ENCODE measurements around the gene VDR. TPM values are rescaled to one million over a fixed set of nuclear protein-coding genes. Genes with fewer than 3 reads are reported as not detected.
"Not testable (repeated sequence)": the region's sequence is repeated elsewhere in the genome, so short reads cannot be mapped to it uniquely, and the experiment has no call there.

Gene VDR
- total RNA-seq, 1 donor from 2014 or later, result not detected

DNA sequence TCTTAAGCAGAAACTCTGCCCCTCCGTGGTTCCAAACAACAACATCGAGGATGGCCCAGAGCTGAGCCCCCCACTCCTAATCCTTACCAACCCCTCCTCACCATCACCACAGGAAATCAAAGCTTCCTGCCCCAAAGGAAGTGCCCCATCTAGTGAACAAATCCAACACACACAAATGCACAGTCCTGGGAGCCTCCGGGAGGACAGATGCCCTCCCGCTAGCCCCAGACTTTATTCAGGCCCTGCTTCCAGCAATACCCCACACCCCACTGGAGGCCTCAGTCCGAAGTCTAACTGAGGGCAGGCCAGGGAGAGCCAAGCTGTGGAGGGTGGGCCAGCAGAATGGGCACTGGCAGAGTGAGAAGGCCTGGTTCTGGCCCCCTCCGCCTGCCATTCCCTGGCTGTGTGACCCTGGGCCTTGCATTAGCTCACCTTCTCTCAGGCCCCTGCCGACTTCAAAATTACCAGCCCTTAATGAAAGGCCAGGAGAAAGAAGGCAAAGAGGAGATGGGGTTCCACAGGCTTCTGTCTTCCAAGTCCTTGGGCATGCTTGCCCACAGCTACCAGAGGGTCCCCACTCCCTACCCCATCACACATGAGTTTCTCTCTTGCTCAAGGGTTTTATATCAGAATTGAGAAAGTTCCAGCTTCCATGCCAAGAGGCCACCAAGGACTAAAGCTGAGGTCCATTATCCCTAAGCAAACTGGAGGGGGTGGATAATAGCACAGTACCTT, 87.4 kb downstream of the VDR start:
- no peaks in the 10 kb centered on the region for H3K36me3 Mint-ChIP-seq (ENCODE audit: unreplicated experiment)
- no peak for DNase-seq
- H3K27ac Mint-ChIP-seq (ENCODE audit: unreplicated experiment), result peak overlapping the region; percentile 34

GRCh38 chr12:47816403-47817271, 88.2 kb downstream of the VDR start:
- Mint-ChIP-seq H3K36me3 (ENCODE audit: unreplicated experiment) (no peaks in the 10 kb centered on the region), H3K27ac (ENCODE audit: unreplicated experiment) (peak overlapping the region; percentile 19), H3K4me3 (ENCODE audit: unreplicated experiment) (peak overlapping the region; percentile 53), H3K27me3 (ENCODE audit: unreplicated experiment) (peaks cover 19% of the 10 kb centered on the region), H3K4me1 (ENCODE audit: low read depth, unreplicated experiment) (peaks cover 33% of the 10 kb centered on the region), H3K9me3 (ENCODE audit: unreplicated experiment) (peaks cover 18% of the 10 kb centered on the region)
- DNase-seq, result no peak
- no peak for TF ChIP-seq CTCF (IDR thresholded peaks at IDR 0.05; ENCODE audit: partially characterized antibody, unreplicated experiment)

More for the DNA sequence above, 87.4 kb downstream of the VDR start:
- peaks cover 23% of the 10 kb centered on the region for H3K27me3 Mint-ChIP-seq (ENCODE audit: unreplicated experiment)
- peak overlapping the region; percentile 50 for H3K4me3 Mint-ChIP-seq (ENCODE audit: unreplicated experiment)
- TF ChIP-seq CTCF (IDR thresholded peaks at IDR 0.05; ENCODE audit: partially characterized antibody, unreplicated experiment), result no peak
- H3K9me3 Mint-ChIP-seq (ENCODE audit: unreplicated experiment), result peaks cover 17% of the 10 kb centered on the region
- H3K4me1 Mint-ChIP-seq (ENCODE audit: low read depth, unreplicated experiment), result peaks cover 34% of the 10 kb centered on the region

DNA sequence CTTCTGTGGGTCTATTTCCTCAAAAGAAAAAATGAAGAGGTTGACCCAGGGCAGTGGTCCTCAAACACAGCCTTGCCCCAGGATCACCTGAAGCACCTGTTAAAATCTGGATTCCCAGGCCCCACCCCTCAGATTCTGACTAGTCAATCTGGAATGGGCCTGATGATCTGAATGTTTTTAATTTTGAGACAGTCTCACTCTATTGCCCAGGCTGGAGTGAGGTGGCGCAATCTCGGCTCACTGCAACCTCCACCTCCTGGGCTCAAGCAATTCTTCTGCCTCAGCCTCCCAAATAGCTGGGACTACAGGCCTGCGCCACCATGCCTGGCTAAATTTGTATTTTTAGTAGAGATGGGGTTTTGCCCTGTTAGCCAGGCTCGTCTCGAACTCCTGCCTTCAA, 89.3 kb downstream of the VDR start:
- H3K27ac Mint-ChIP-seq (ENCODE audit: unreplicated experiment); H3K36me3 Mint-ChIP-seq (ENCODE audit: unreplicated experiment); DNase-seq; H3K4me3 Mint-ChIP-seq (ENCODE audit: unreplicated experiment): not testable (repeated sequence)
- H3K9me3 Mint-ChIP-seq (ENCODE audit: unreplicated experiment), result peaks cover 16% of the 10 kb centered on the region
- peaks cover 40% of the 10 kb centered on the region for H3K4me1 Mint-ChIP-seq (ENCODE audit: low read depth, unreplicated experiment)
- H3K27me3 Mint-ChIP-seq (ENCODE audit: unreplicated experiment), result peaks cover 15% of the 10 kb centered on the region

DNA sequence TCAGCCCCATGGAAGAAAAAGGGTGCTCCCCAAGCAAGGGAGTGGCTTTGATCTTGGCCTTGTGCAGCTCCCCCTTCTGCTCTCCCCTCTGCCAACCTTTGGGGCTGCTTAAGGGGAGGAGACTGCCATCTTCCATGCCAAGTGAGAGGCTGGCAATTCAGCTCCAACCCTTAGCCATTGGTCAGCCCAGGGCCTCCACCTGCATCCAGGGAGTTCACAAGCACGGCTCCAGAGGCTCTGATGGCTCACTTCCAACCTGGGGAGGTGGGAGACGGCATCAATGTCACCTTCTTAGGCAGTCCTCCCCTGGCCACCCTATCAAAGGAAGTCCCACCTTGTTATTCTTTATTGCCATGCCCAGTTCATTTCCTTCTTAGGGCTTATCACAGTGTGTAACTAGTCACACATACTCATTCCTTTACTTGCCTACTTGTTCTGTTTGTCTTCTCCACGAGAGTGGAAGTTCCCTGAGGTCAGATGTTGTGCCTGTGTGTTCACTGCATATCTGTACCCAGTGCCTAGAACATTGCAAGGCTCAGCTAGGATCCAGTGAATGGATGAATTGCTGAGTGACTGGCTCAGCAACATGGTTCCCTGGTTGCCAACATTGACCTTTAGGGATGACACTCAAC, 90.1 kb downstream of the VDR start:
- H3K4me1 Mint-ChIP-seq (ENCODE audit: low read depth, unreplicated experiment), result peaks cover 41% of the 10 kb centered on the region
- H3K9me3 Mint-ChIP-seq (ENCODE audit: unreplicated experiment), result peaks cover 13% of the 10 kb centered on the region
- no peaks in the 10 kb centered on the region for H3K36me3 Mint-ChIP-seq (ENCODE audit: unreplicated experiment)
- no peak for DNase-seq
- H3K4me3 Mint-ChIP-seq (ENCODE audit: unreplicated experiment), result no peak overlapping the region
- H3K27ac Mint-ChIP-seq (ENCODE audit: unreplicated experiment), result peak overlapping the region; percentile 5
- TF ChIP-seq CTCF (IDR thresholded peaks at IDR 0.05; ENCODE audit: partially characterized antibody, unreplicated experiment), result no peak
- peaks cover 13% of the 10 kb centered on the region for H3K27me3 Mint-ChIP-seq (ENCODE audit: unreplicated experiment)

- Mint-ChIP-seq H3K27me3 (ENCODE audit: unreplicated experiment) (peaks cover 13% of the 10 kb centered on the region), H3K4me3 (ENCODE audit: unreplicated experiment) (peak overlapping the region; percentile 79), H3K27ac (ENCODE audit: unreplicated experiment) (peak overlapping the region; percentile 73), H3K9me3 (ENCODE audit: unreplicated experiment) (peaks cover 16% of the 10 kb centered on the region), H3K36me3 (ENCODE audit: unreplicated experiment) (no peaks in the 10 kb centered on the region), H3K4me1 (ENCODE audit: low read depth, unreplicated experiment) (peaks cover 44% of the 10 kb centered on the region)
- DNase-seq, result no peak
- TF ChIP-seq CTCF (IDR thresholded peaks at IDR 0.05; ENCODE audit: partially characterized antibody, unreplicated experiment), result no peak
Measured at GRCh38 chr12:47813511-47814196, 91.1 kb downstream of the VDR start.
